Measurements from ENCODE around the gene PFDN4.
"Not testable (repeated sequence)": the region's sequence is repeated elsewhere in the genome, so short reads cannot be mapped to it uniquely, and the experiment has no call there.

Gene PFDN4

GRCh38 chr20:54228841-54229240 is 21.0 kb downstream of the PFDN4 start:
- no peak for DNase-seq

- no peak for DNase-seq
Observed at GRCh38 chr20:54229566-54230160, 21.8 kb downstream of the PFDN4 start.

- no peak for DNase-seq
Observed at GRCh38 chr20:54231036-54231435, 23.1 kb downstream of the PFDN4 start.

- DNase-seq: no peak
Observed at GRCh38 chr20:54234991-54235390, 27.1 kb downstream of the PFDN4 start.

GRCh38 chr20:54237116-54237943 is 29.4 kb downstream of the PFDN4 start:
- no peak for DNase-seq

- no peak for DNase-seq
Observed at GRCh38 chr20:54244113-54244512, 36.2 kb downstream of the PFDN4 start.

- not testable (repeated sequence) for DNase-seq
Observed at GRCh38 chr20:54248705-54249104, 40.8 kb downstream of the PFDN4 start.

- no peak for DNase-seq
Observed at GRCh38 chr20:54250691-54251090, 42.8 kb downstream of the PFDN4 start.

GRCh38 chr20:54251096-54251495 is 43.2 kb downstream of the PFDN4 start:
- no peak for DNase-seq

- no peak for DNase-seq
Observed at GRCh38 chr20:54254596-54254995, 46.7 kb downstream of the PFDN4 start.

- no peak for DNase-seq
Observed at GRCh38 chr20:54255157-54255556, 47.3 kb downstream of the PFDN4 start.

GRCh38 chr20:54256202-54256601 is 48.3 kb downstream of the PFDN4 start:
- no peak for DNase-seq

- DNase-seq: no peak
Observed at GRCh38 chr20:54257071-54257816, 49.4 kb downstream of the PFDN4 start.

- no peak for DNase-seq
Observed at GRCh38 chr20:54260116-54260515, 52.2 kb downstream of the PFDN4 start.

- no peak for DNase-seq
Observed at GRCh38 chr20:54262671-54263070, 54.8 kb downstream of the PFDN4 start.

- DNase-seq: no peak
Observed at GRCh38 chr20:54263116-54263690, 55.3 kb downstream of the PFDN4 start.

GRCh38 chr20:54265791-54266190 is 57.9 kb downstream of the PFDN4 start:
- DNase-seq: not testable (repeated sequence)

GRCh38 chr20:54266844-54267243 is 59.0 kb downstream of the PFDN4 start:
- DNase-seq: no peak

- DNase-seq: no peak
Observed at GRCh38 chr20:54267483-54268003, 59.7 kb downstream of the PFDN4 start.

GRCh38 chr20:54268941-54269340 is 61.1 kb downstream of the PFDN4 start:
- DNase-seq: no peak

Data from NCI-H2227 treated with DMSO at 0.1 percent for 48 hours (cell line).